Endothelial cell of umbilical vein (primary cell): ENCODE results near the gene TESK2. TPM values are rescaled to one million over a fixed set of nuclear protein-coding genes. Genes with fewer than 3 reads are reported as not detected.

Source experiments
- BruUV-seq: library from RNA; stranded (reverse); fragments of 400-500 nt; replicated peaks from 2 replicates; lab custom pipeline; 2021; lab: Mats Ljungman, UMichigan
- CTCF ChIA-PET: fragments of 300-600, 350-600 bp; sonication (Branson Sonifier 250); formaldehyde crosslinking; loops from one replicate; lab custom pipeline; 2021; ENCODE audit warnings: antibody characterized with exemption, inconsistent platforms; lab: Charles Lee
- POLR2A ChIA-PET: fragments of 300-600, 350-600 bp; sonication (Branson Sonifier 250); formaldehyde crosslinking; loops from one replicate; lab custom pipeline; 2021; ENCODE audit warnings: antibody characterized with exemption, inconsistent platforms; lab: Charles Lee
- DNase-seq: peaks from one replicate; pipeline ENCODE4 v3.0.0-alpha.2; 2011; ENCODE audit warnings: low read depth, low spot score
- FAIRE-seq: peaks from 2 replicates; lab custom pipeline; 2011; peaks lifted over from hg19 to GRCh38; lab: Jason Lieb, UNC
- H2AFZ ChIP-seq: 2 replicates; pipeline ENCODE4 v1.6.0; 2012; ENCODE audit warnings: low read depth, low read length, control low read depth, inconsistent platforms
- H3K27ac ChIP-seq: 2 replicates; pipeline ENCODE4 v1.5.1; 2011; ENCODE audit warnings: low read depth, mild to moderate bottlenecking, control low read depth, low read length, moderate library complexity; ENCODE audit not compliant: insufficient read depth
- H3K27me3 ChIP-seq, 2 experiments: 2 replicates each; pipeline versions ENCODE4 v1.6.0 to v1.6.1; 2011; ENCODE audit warnings: low read length in 2 of 2, mixed read lengths in 1 of 2; ENCODE audit not compliant: control insufficient read depth in 2 of 2, insufficient read depth in 2 of 2
- H3K36me3 ChIP-seq, 2 experiments: 2 replicates in 1 of 2; 3 replicates in 1 of 2; pipeline ENCODE4 v1.5.1; 2011; ENCODE audit warnings: low read length in 2 of 2, mild to moderate bottlenecking in 1 of 2, moderate library complexity in 1 of 2; ENCODE audit not compliant: control insufficient read depth in 2 of 2, insufficient read depth in 2 of 2; ENCODE audit errors: extremely low read depth in 1 of 2
- H3K4me1 ChIP-seq: 3 replicates; pipeline ENCODE4 v1.5.1; 2011; ENCODE audit warnings: mild to moderate bottlenecking, low read length; ENCODE audit not compliant: control insufficient read depth, insufficient read depth; ENCODE audit errors: extremely low read depth
- H3K4me2 ChIP-seq: 2 replicates; pipeline ENCODE4 v1.6.1; 2011; ENCODE audit warnings: low read length, control low read depth, mixed read lengths; ENCODE audit not compliant: insufficient read depth
- H3K4me3 ChIP-seq, 3 experiments: fragments of 200-600 bp in 1 of 3; sonication (generic), shearing (Covaris generic) in 1 of 3; replicated peaks in 1 of 3; 2 replicates each; pipeline ENCODE4 v1.5.1; 2011 to 2016; ENCODE audit warnings: control low read depth in 3 of 3, low read length in 3 of 3, mild to moderate bottlenecking in 2 of 3, inconsistent platforms in 1 of 3, low read depth in 1 of 3, moderate library complexity in 1 of 3; ENCODE audit not compliant: insufficient read depth in 1 of 3
- H3K79me2 ChIP-seq: 2 replicates; pipeline ENCODE4 v1.6.0; 2012; ENCODE audit warnings: low read length, inconsistent platforms; ENCODE audit not compliant: control insufficient read depth, insufficient read depth
- H3K9ac ChIP-seq: replicated peaks from 2 replicates; pipeline ENCODE3; 2011; ENCODE audit warnings: low read length, control low read depth; ENCODE audit not compliant: insufficient read depth; ENCODE audit errors: extremely low read depth
- H3K9me1 ChIP-seq: replicated peaks from 3 replicates; pipeline ENCODE4 v1.6.0; 2011; ENCODE audit warnings: mild to moderate bottlenecking, low read length; ENCODE audit not compliant: control insufficient read depth, insufficient read depth; ENCODE audit errors: extremely low read depth
- H3K9me3 ChIP-seq: replicated peaks from 2 replicates; pipeline ENCODE4 v1.5.1; 2012; ENCODE audit warnings: low read length, inconsistent platforms; ENCODE audit not compliant: control insufficient read depth, insufficient read depth
- H4K20me1 ChIP-seq: replicated peaks from 2 replicates; pipeline ENCODE3; 2011; ENCODE audit warnings: mild to moderate bottlenecking, low read length; ENCODE audit not compliant: control insufficient read depth, insufficient read depth; ENCODE audit errors: extremely low read depth
- EZH2 ChIP-seq: IDR thresholded peaks from 2 replicates; pipeline ENCODE4 v1.6.1; 2012; ENCODE audit warnings: borderline replicate concordance, low read depth, mild to moderate bottlenecking, moderate library complexity, low read length, inconsistent platforms; ENCODE audit not compliant: severe bottlenecking
- FOS ChIP-seq: IDR thresholded peaks from 2 replicates; pipeline ENCODE4 v1.6.1; 2011; ENCODE audit warnings: mild to moderate bottlenecking, low read length, moderate library complexity, borderline replicate concordance; ENCODE audit not compliant: insufficient read depth
- JUN ChIP-seq: IDR thresholded peaks from 2 replicates; pipeline ENCODE4 v1.6.1; 2011; ENCODE audit warnings: borderline replicate concordance, low read depth; ENCODE audit not compliant: insufficient read length, insufficient read depth
- MYC ChIP-seq: IDR thresholded peaks from one replicate; pipeline ENCODE4 v1.6.1; 2011; ENCODE audit warnings: mild to moderate bottlenecking, low read depth, low read length
- POLR2AphosphoS5 ChIP-seq: IDR thresholded peaks from 2 replicates; pipeline ENCODE4 v1.6.1; 2012; ENCODE audit warnings: low read depth, mild to moderate bottlenecking, control low read depth, low read length, moderate library complexity; ENCODE audit not compliant: insufficient read depth
- dilution Hi-C: fragments of 300-500 bp; cut with MboI; formaldehyde crosslinking; loops from one replicate; pipeline ENCODE4 v1.15.0; 2019; ENCODE audit warnings: low sequenced_read_pairs; ENCODE audit not compliant: extremely low pct_ligation_motif_present
- intact Hi-C: fragments of 100-400 bp; cut with micrococcal nuclease; formaldehyde crosslinking; loops from one replicate; pipeline ENCODE4 v1.10.0; 2022
- polyA plus RNA-seq, 4 experiments: library from polyadenylated mRNA; depleted of rRNA in 3 of 4; stranded (reverse) in 3 of 4; unstranded in 1 of 4; fragments of >200 nt; gene quantifications; 2 replicates each; pipeline versions ENCODE4 v1.2.1 to v1.2.3, GENCODE V29; 2011 to 2012; ENCODE audit warnings: missing spikeins in 1 of 4
- total RNA-seq: library from RNA; stranded (reverse); gene quantifications from 2 replicates; pipeline ENCODE4 v1.2.3, GENCODE V29; 2021
- TF ChIP-seq, protein P1 (sequence below): IDR thresholded peaks from 2 replicates; pipeline ENCODE4 v1.6.1; 2011; ENCODE audit not compliant: insufficient read depth, insufficient read length
- TF ChIP-seq, protein P2 (sequence below), 2 donors: IDR thresholded peaks; 1 replicate in 1 of 2; 2 replicates in 1 of 2; pipeline ENCODE4 v1.5.1; 2011; ENCODE audit warnings: low read length in 2 of 2, mild to moderate bottlenecking in 2 of 2, moderate library complexity in 2 of 2, control low read depth in 1 of 2, inconsistent platforms in 1 of 2, low read depth in 1 of 2; ENCODE audit not compliant: insufficient read depth in 1 of 2; ENCODE audit errors: extremely low read depth in 1 of 2

The TESK2 gene
- total and polyA plus RNA-seq, 2 donors (not counting 3 experiments of a cell fraction or from before 2014, with no cell fraction given): 2.1 to 2.6 TPM

DNA sequence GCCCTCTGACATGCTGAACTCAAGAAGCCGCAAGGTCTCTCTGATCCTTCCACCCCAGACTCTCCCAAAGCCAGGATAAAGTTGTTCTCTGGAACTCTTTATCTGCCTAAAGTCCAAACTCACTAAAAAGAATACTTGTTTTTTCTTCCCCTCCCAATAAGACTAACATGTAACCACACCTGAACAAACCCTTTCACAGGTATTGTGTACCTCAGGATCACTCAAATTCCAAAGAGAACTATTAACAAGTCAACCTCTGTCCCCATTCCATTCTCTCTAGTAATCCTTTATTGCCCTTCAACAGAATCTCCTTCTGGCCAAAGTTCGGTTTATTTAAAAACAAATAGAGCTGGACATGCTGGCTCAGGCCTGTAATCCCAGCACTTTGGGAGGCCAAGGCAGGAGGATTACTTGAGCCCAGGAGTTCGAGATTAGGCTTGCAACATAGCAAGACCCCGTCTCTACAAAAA is 155.1 kb downstream of the TESK2 start:
- TF ChIP-seq, protein P1, sequence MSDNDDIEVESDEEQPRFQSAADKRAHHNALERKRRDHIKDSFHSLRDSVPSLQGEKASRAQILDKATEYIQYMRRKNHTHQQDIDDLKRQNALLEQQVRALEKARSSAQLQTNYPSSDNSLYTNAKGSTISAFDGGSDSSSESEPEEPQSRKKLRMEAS: no peak
- TF ChIP-seq EZH2 (no peak), POLR2AphosphoS5 (no peak), FOS (no peak)
- Histone ChIP-seq H2AFZ (no peak overlapping the region), H3K9ac (no peak overlapping the region), H3K4me3 (no peak overlapping the region), H3K4me1 (peaks cover 14% of the 10 kb centered on the region), H3K36me3 (no peaks in the 10 kb centered on the region), H3K27ac (no peak overlapping the region), H3K9me3 (no peaks in the 10 kb centered on the region), H3K27me3 (no peaks in the 10 kb centered on the region), H3K4me2 (no peak overlapping the region), H3K9me1 (no peaks in the 10 kb centered on the region), H4K20me1 (no peaks in the 10 kb centered on the region), H3K79me2 (peaks cover 7% of the 10 kb centered on the region)
- DNase-seq (no peak), FAIRE-seq (no peak)
- POLR2A ChIA-PET: no interaction called here
- dilution Hi-C loops: no loop called here
- CTCF ChIA-PET: interaction anchor here (1.3 kb wide), 1 partner anchor 156 kb away, joined by 3 read pairs; no protein-coding TSS in a partner anchor
- intact Hi-C loops: no loop called here
- no TSS peak for BruUV-seq

DNA sequence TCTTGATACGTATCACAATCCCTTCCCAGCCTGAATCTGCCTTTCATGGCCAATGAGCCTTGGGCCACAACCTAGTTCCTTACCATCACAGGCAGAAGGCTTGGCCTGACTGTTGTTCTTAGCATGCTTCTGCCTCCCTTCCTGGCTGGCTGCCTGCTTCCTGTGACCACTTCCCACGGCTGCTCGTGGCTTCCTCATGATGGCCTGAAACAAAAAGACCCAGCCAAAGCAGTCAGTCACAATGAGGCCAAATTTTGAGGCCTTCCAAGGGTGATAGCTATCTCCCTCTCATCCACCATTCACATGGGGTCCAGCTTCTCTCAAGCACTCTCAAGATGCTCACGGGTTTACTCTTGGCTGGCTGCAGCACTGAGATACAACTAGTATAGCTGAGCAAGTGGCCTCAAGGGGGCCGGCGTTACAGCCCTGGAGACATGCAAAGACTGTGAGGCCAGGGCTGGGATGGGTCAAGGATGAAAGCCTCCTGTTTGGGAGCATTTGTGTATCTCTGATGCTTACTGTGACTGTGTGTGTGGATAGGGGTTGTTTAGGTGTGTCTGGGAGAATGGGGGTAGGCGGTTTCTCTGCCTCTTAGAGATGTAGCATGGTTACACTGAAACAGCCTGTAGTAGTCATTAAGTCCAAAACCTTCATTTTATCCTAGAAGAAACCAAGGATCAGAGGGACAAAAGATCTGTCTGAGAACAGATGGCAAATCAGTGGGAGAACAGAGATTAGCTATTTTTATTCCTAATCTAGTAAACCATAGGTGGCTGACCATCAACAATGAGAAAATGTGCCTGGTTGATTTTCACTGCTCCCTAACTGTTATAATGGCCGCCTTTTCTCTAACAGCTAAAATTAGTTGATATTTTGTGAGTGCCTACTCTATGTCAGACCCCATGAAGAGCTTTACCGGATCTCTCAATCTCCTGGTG is 156.4 kb downstream of the TESK2 start:
- BruUV-seq: no TSS peak
- Histone ChIP-seq H3K79me2 (no peaks in the 10 kb centered on the region), H3K4me3 (no peak overlapping the region), H3K4me1 (peaks cover 10% of the 10 kb centered on the region), H3K9ac (no peak overlapping the region), H3K4me2 (no peak overlapping the region), H3K27ac (peak overlapping the region; percentile 10), H3K27me3 (no peaks in the 10 kb centered on the region), H2AFZ (peak overlapping the region; percentile 57), H4K20me1 (no peaks in the 10 kb centered on the region), H3K9me1 (no peaks in the 10 kb centered on the region), H3K36me3 (no peaks in the 10 kb centered on the region), H3K9me3 (no peaks in the 10 kb centered on the region)
- peak; percentile 61 for DNase-seq
- intact Hi-C loops (no loop called here), dilution Hi-C loops (no loop called here)
- CTCF ChIA-PET: interaction anchor here (0.9 to 1.4 kb wide), 4 partner anchors 10 to 29 kb away, joined by 3 to 4 read pairs (median 3); no protein-coding TSS in a partner anchor
- TF ChIP-seq, protein P2, sequence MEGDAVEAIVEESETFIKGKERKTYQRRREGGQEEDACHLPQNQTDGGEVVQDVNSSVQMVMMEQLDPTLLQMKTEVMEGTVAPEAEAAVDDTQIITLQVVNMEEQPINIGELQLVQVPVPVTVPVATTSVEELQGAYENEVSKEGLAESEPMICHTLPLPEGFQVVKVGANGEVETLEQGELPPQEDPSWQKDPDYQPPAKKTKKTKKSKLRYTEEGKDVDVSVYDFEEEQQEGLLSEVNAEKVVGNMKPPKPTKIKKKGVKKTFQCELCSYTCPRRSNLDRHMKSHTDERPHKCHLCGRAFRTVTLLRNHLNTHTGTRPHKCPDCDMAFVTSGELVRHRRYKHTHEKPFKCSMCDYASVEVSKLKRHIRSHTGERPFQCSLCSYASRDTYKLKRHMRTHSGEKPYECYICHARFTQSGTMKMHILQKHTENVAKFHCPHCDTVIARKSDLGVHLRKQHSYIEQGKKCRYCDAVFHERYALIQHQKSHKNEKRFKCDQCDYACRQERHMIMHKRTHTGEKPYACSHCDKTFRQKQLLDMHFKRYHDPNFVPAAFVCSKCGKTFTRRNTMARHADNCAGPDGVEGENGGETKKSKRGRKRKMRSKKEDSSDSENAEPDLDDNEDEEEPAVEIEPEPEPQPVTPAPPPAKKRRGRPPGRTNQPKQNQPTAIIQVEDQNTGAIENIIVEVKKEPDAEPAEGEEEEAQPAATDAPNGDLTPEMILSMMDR (IDR thresholded peaks at IDR 0.05; ENCODE audit: extremely low read depth in 1 of 2, insufficient read depth in 1 of 2, low read depth in 1 of 2, low read length in 2 of 2): peak in 1 of 2 donors; percentile 26
- TF ChIP-seq, protein P1: peak; percentile 43
- TF ChIP-seq JUN (no peak), MYC (no peak)
- FAIRE-seq: peak; percentile 83
- POLR2A ChIA-PET: interaction anchor here (0.9 kb wide), 1 partner anchor 187 kb away, joined by 3 read pairs; the partner anchor contains the start of gene PRDX1
